Testis (tissue), 3 donors: Measurements from ENCODE around the gene MRPL53. TPM values are rescaled to one million over a fixed set of nuclear protein-coding genes. Genes with fewer than 3 reads are reported as not detected.

Source experiments
- DNase-seq: peaks from one replicate; pipeline ENCODE4 v3.0.0-alpha.2; 2019
- H3K27ac ChIP-seq, 2 donors: fragments of 200-600 bp; sonication (generic); one replicate each; pipeline ENCODE4 v1.5.1; 2019
- H3K27me3 ChIP-seq: fragments of 200-600 bp; sonication (generic); one replicate; pipeline ENCODE4 v1.5.1; 2019
- H3K36me3 ChIP-seq: fragments of 200-600 bp; sonication (generic); one replicate; pipeline ENCODE4 v1.5.1; 2017; ENCODE audit warnings: low read depth; ENCODE audit errors: missing control alignments
- H3K4me1 ChIP-seq: fragments of 200-600 bp; sonication (generic); one replicate; pipeline ENCODE4 v1.5.1; 2019
- H3K4me3 ChIP-seq, 2 donors: fragments of 200-600 bp; sonication (generic); one replicate each; pipeline ENCODE4 v1.5.1; 2017 to 2019
- H3K9me3 ChIP-seq: fragments of 200-600 bp; sonication (generic); one replicate; pipeline ENCODE4 v1.5.1; 2017
- CTCF ChIP-seq, 3 experiments: fragments of 450-650 bp in 2 of 3; fragments of 200-600 bp in 1 of 3; sonication (generic) in 1 of 3; IDR thresholded peaks; one replicate each; pipeline ENCODE4 v1.5.1; 2016 to 2019; ENCODE audit warnings: antibody characterized with exemption in 3 of 3, mild to moderate bottlenecking in 2 of 3, moderate library complexity in 1 of 3
- POLR2A ChIP-seq: fragments of 450-650 bp; IDR thresholded peaks from one replicate; pipeline ENCODE4 v1.6.1; 2017; ENCODE audit warnings: antibody characterized with exemption, mild to moderate bottlenecking, moderate library complexity
- WGBS, 2 donors: methylation state at CpG; one replicate each; pipeline ENCODE4 v1.1.5; 2018; 5-methylcytosine and 5-hydroxymethylcytosine counted together
- intact Hi-C: fragments of 100-400 bp; cut with DNase I; formaldehyde crosslinking; loops from one replicate; pipeline ENCODE4 v1.15.1; 2023; ENCODE audit warnings: low total_unique reads
- polyA plus RNA-seq: library from polyadenylated mRNA; stranded (reverse); fragments of 350-450 nt; fragmentation: Illumina TruSeq; extraction: RNeasy Lipid Tissue Mini Kit (QIAGEN cat#74804); gene quantifications from one replicate; pipeline ENCODE4 v1.2.3, GENCODE V29; 2014; ENCODE audit warnings: low read depth, low replicate concordance; ENCODE audit not compliant: insufficient read depth
- total RNA-seq, 2 donors: library from RNA; depleted of rRNA; stranded (reverse); fragments of >200 nt; gene quantifications; one replicate each; pipeline ENCODE4 v1.2.3, GENCODE V29; 2016

Gene MRPL53
- total and polyA plus RNA-seq, 3 donors from 2014 or later, result 23.6 to 64.8 (median 46.0) TPM

GRCh38 chr2:74441690-74442482 is 30.6 kb downstream of the MRPL53 start, which contains the start of gene RTKN:
Gene RTKN, minus strand, starts transcription at chr2:74441937. Its CDS starts 121 bp downstream, at chr2:74441816.
- Histone ChIP-seq H3K9me3 (no peaks in the 10 kb centered on the region), H3K27me3 (no peaks in the 10 kb centered on the region), H3K27ac (peak within 1 kb of the TSS; percentile 84 to 86), H3K4me1 (peaks cover 30% of the 10 kb centered on the region), H3K4me3 (peak within 1 kb of the TSS; percentile 39 to 66), H3K36me3 (no peaks in the 10 kb centered on the region)
- TF ChIP-seq CTCF (IDR thresholded peaks at IDR 0.05) (no peak), POLR2A (no peak)
- intact Hi-C loops, result no loop called here
- WGBS, 2 donors, result 8 to 14% methylated on average over 19 to 45 of the region's 75 CpGs
- DNase-seq, result peak; percentile 46

GRCh38 chr2:74441170-74441689 is 31.2 kb downstream of the MRPL53 start:
- Histone ChIP-seq H3K27ac (peak overlapping the region; percentile 84 to 86), H3K4me3 (peak overlapping the region; percentile 39 to 66), H3K9me3 (no peaks in the 10 kb centered on the region), H3K4me1 (peaks cover 30% of the 10 kb centered on the region), H3K36me3 (no peaks in the 10 kb centered on the region), H3K27me3 (no peaks in the 10 kb centered on the region)
- 16 to 20% methylated on average over 18 to 33 of the region's 33 CpGs for WGBS, 2 donors
- DNase-seq, result peak; percentile 37
- TF ChIP-seq CTCF (IDR thresholded peaks at IDR 0.05) (no peak), POLR2A (no peak)
- intact Hi-C loops, result no loop called here

GRCh38 chr2:74440378-74441169 is 31.9 kb downstream of the MRPL53 start:
- H3K36me3 ChIP-seq, result no peaks in the 10 kb centered on the region
- peak overlapping the region; percentile 39 to 66 for H3K4me3 ChIP-seq
- no peak for TF ChIP-seq POLR2A
- TF ChIP-seq CTCF (IDR thresholded peaks at IDR 0.05), result peak in 2 of 3 experiments; percentile 20 to 29
- H3K27ac ChIP-seq, result peak overlapping the region; percentile 84 to 86
- no peaks in the 10 kb centered on the region for H3K9me3 ChIP-seq
- intact Hi-C loops, result no loop called here
- peaks cover 30% of the 10 kb centered on the region for H3K4me1 ChIP-seq
- whole genome bisulfite sequencing, 2 donors, result 1 to 7% methylated on average over 15 to 45 of the region's 45 CpGs
- peak; percentile 82 for DNase-seq
- no peaks in the 10 kb centered on the region for H3K27me3 ChIP-seq

GRCh38 chr2:74439803-74440377 is 32.6 kb downstream of the MRPL53 start:
- Histone ChIP-seq H3K4me1 (peaks cover 30% of the 10 kb centered on the region), H3K27ac (peak overlapping the region; percentile 84 to 86), H3K9me3 (no peaks in the 10 kb centered on the region), H3K4me3 (peak overlapping the region; percentile 39 to 66), H3K36me3 (no peaks in the 10 kb centered on the region), H3K27me3 (no peaks in the 10 kb centered on the region)
- 8 to 11% methylated on average over 14 of the region's 14 CpGs for WGBS, 2 donors
- no peak for TF ChIP-seq CTCF (IDR thresholded peaks at IDR 0.05)
- intact Hi-C loops, result no loop called here
- DNase-seq, result peak; percentile 58
